Skeletal muscle satellite cell (primary cell): ENCODE results near the gene SPINK13.
"Not testable (repeated sequence)": the region's sequence is repeated elsewhere in the genome, so short reads cannot be mapped to it uniquely, and the experiment has no call there.

Experiments
- H3K27me3 ChIP-seq: 2 replicates; pipeline ENCODE4 v1.7.0; 2013; ENCODE audit warnings: low read length; ENCODE audit not compliant: control insufficient read depth, insufficient read depth
- H3K36me3 ChIP-seq: 2 replicates; pipeline ENCODE4 v1.7.0; 2013; ENCODE audit warnings: mild to moderate bottlenecking, control low read depth, low read length; ENCODE audit not compliant: insufficient read depth
- H3K4me1 ChIP-seq: 2 replicates; pipeline ENCODE4 v1.7.0; 2013; ENCODE audit warnings: low read length; ENCODE audit not compliant: control insufficient read depth, insufficient read depth
- H3K4me2 ChIP-seq: 2 replicates; pipeline ENCODE4 v1.7.0; 2013; ENCODE audit warnings: mild to moderate bottlenecking, low read length
- H3K4me3 ChIP-seq: 2 replicates; pipeline ENCODE4 v1.7.0; 2013; ENCODE audit warnings: low read length
- H3K9ac ChIP-seq: 2 replicates; pipeline ENCODE4 v1.7.0; 2013; ENCODE audit warnings: mild to moderate bottlenecking, low read depth, low read length, moderate library complexity
- H3K9me3 ChIP-seq: replicated peaks from 2 replicates; pipeline ENCODE4 v1.7.0; 2013; ENCODE audit warnings: mild to moderate bottlenecking, control low read depth, low read length

SPINK13 gene

GRCh38 chr5:148261221-148261620 is 7.4 kb upstream of the SPINK13 start:
- H3K9ac ChIP-seq = no peak overlapping the region
- H3K27me3 ChIP-seq = no peaks in the 10 kb centered on the region
- no peaks in the 10 kb centered on the region for H3K36me3 ChIP-seq
- no peak overlapping the region for H3K4me2 ChIP-seq
- H3K9me3 ChIP-seq = no peaks in the 10 kb centered on the region
- H3K4me1 ChIP-seq = no peaks in the 10 kb centered on the region
- no peak overlapping the region for H3K4me3 ChIP-seq

GRCh38 chr5:148267962-148268361 is 632 bp upstream of the SPINK13 start:
- H3K36me3 ChIP-seq = no peaks in the 10 kb centered on the region
- no peak overlapping the region for H3K4me3 ChIP-seq
- H3K4me2 ChIP-seq = no peak overlapping the region
- no peaks in the 10 kb centered on the region for H3K9me3 ChIP-seq
- no peak overlapping the region for H3K9ac ChIP-seq
- H3K27me3 ChIP-seq = no peaks in the 10 kb centered on the region
- H3K4me1 ChIP-seq = peaks cover 6% of the 10 kb centered on the region

- not testable (repeated sequence) for H3K4me1 ChIP-seq, H3K4me2 ChIP-seq, H3K36me3 ChIP-seq, H3K9ac ChIP-seq, H3K9me3 ChIP-seq, H3K4me3 ChIP-seq, H3K27me3 ChIP-seq
These were observed 6.5 kb downstream of the SPINK13 start for GRCh38 chr5:148275129-148275528.

GRCh38 chr5:148280893-148281292 is 12.3 kb downstream of the SPINK13 start:
- H3K4me2 ChIP-seq, H3K36me3 ChIP-seq, H3K9me3 ChIP-seq, H3K4me1 ChIP-seq, H3K4me3 ChIP-seq, H3K9ac ChIP-seq, H3K27me3 ChIP-seq: not testable (repeated sequence)

- H3K36me3 ChIP-seq, H3K4me1 ChIP-seq, H3K4me2 ChIP-seq, H3K27me3 ChIP-seq, H3K9ac ChIP-seq, H3K4me3 ChIP-seq, H3K9me3 ChIP-seq: not testable (repeated sequence)
These were observed 12.7 kb downstream of the SPINK13 start for GRCh38 chr5:148281336-148281735.

- Histone ChIP-seq H3K9me3 (no peaks in the 10 kb centered on the region), H3K9ac (no peak overlapping the region), H3K36me3 (no peaks in the 10 kb centered on the region), H3K4me3 (no peak overlapping the region), H3K4me1 (no peaks in the 10 kb centered on the region), H3K27me3 (no peaks in the 10 kb centered on the region), H3K4me2 (no peak overlapping the region)
These were observed 21.9 kb downstream of the SPINK13 start for GRCh38 chr5:148290271-148291195.

- Histone ChIP-seq H3K9ac (no peak overlapping the region), H3K4me3 (no peak overlapping the region), H3K9me3 (no peaks in the 10 kb centered on the region), H3K36me3 (no peaks in the 10 kb centered on the region), H3K4me2 (no peak overlapping the region), H3K27me3 (no peaks in the 10 kb centered on the region), H3K4me1 (no peaks in the 10 kb centered on the region)
These were observed 29.1 kb downstream of the SPINK13 start for GRCh38 chr5:148297731-148298130.

- Histone ChIP-seq H3K4me3 (no peak overlapping the region), H3K9me3 (no peaks in the 10 kb centered on the region), H3K4me2 (no peak overlapping the region), H3K4me1 (no peaks in the 10 kb centered on the region), H3K36me3 (no peaks in the 10 kb centered on the region), H3K27me3 (no peaks in the 10 kb centered on the region), H3K9ac (no peak overlapping the region)
These were observed 37.9 kb downstream of the SPINK13 start for GRCh38 chr5:148306446-148306845.

GRCh38 chr5:148309019-148309418 is 40.4 kb downstream of the SPINK13 start:
- Histone ChIP-seq H3K4me3 (no peak overlapping the region), H3K27me3 (no peaks in the 10 kb centered on the region), H3K4me2 (no peak overlapping the region), H3K36me3 (no peaks in the 10 kb centered on the region), H3K4me1 (no peaks in the 10 kb centered on the region), H3K9me3 (no peaks in the 10 kb centered on the region), H3K9ac (no peak overlapping the region)

GRCh38 chr5:148309746-148310145 is 41.2 kb downstream of the SPINK13 start:
- no peaks in the 10 kb centered on the region for H3K36me3 ChIP-seq
- no peaks in the 10 kb centered on the region for H3K27me3 ChIP-seq
- no peak overlapping the region for H3K4me2 ChIP-seq
- H3K4me1 ChIP-seq = no peaks in the 10 kb centered on the region
- no peak overlapping the region for H3K9ac ChIP-seq
- H3K4me3 ChIP-seq = no peak overlapping the region
- H3K9me3 ChIP-seq = no peaks in the 10 kb centered on the region

GRCh38 chr5:148311484-148311883 is 42.9 kb downstream of the SPINK13 start:
- Histone ChIP-seq H3K27me3 (no peaks in the 10 kb centered on the region), H3K4me2 (no peak overlapping the region), H3K4me3 (no peak overlapping the region), H3K36me3 (no peaks in the 10 kb centered on the region), H3K9me3 (no peaks in the 10 kb centered on the region), H3K9ac (no peak overlapping the region), H3K4me1 (no peaks in the 10 kb centered on the region)

GRCh38 chr5:148312153-148312552 is 43.6 kb downstream of the SPINK13 start, which contains the start of gene SPINK7:
Gene SPINK7 (plus strand): TSS chr5:148312423. CDS start chr5:148312484, 61 bp downstream.
- Histone ChIP-seq H3K27me3 (no peaks in the 10 kb centered on the region), H3K9me3 (no peaks in the 10 kb centered on the region), H3K4me2 (no peak within 1 kb of the TSS), H3K9ac (no peak within 1 kb of the TSS), H3K4me3 (no peak within 1 kb of the TSS), H3K4me1 (no peaks in the 10 kb centered on the region), H3K36me3 (no peaks in the 10 kb centered on the region)
